ENCODE measurements around the gene TSPAN18.

The TSPAN18 gene

DNA sequence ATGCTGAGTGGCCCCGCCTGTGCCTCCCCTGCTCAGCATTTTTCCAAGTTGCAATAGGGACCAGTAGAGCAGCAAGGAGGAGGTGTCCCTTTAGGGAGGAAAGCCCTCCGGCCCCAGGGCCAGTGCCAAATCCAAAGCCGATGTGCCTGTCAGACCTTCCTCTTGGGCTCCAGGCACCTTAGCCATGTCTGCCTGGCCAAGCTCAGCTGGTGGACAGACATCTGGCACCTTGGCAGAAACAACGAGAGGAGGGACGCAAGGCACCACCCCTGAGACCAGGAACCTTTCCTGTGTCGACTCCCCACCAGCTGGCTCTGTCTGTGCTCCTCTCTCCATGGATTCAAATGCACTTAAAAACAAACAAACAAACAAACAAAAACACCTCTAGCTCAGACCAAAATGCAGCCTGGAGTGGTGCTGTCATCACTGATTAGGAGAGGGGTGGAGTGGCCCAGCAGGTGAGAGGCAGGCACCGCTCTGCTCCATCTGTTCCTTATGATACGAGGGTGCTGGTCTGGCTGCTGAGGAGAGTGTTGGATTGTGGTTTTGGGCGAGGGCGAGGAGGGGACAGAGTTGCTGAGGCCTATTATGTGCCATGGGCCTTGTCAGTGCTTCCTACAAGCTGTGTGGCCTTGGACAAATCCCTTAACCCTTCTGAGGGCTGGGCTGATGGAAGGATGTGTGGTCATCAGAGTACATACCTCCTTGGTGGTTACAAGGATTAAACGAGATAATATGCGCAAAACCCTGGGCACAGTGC lies 177.7 kb downstream of the TSPAN18 start:
- Mint-ChIP-seq H3K9me3 (peaks cover 3% of the 10 kb centered on the region), H3K36me3 (ENCODE audit: low read depth) (peaks cover 4% of the 10 kb centered on the region), H3K4me3 (no peak overlapping the region), H3K4me1 (peaks cover 12% of the 10 kb centered on the region), H3K27me3 (ENCODE audit: low read depth, poor library complexity) (peaks cover 22% of the 10 kb centered on the region), H3K27ac (no peak overlapping the region)
- TF ChIP-seq, protein P1, sequence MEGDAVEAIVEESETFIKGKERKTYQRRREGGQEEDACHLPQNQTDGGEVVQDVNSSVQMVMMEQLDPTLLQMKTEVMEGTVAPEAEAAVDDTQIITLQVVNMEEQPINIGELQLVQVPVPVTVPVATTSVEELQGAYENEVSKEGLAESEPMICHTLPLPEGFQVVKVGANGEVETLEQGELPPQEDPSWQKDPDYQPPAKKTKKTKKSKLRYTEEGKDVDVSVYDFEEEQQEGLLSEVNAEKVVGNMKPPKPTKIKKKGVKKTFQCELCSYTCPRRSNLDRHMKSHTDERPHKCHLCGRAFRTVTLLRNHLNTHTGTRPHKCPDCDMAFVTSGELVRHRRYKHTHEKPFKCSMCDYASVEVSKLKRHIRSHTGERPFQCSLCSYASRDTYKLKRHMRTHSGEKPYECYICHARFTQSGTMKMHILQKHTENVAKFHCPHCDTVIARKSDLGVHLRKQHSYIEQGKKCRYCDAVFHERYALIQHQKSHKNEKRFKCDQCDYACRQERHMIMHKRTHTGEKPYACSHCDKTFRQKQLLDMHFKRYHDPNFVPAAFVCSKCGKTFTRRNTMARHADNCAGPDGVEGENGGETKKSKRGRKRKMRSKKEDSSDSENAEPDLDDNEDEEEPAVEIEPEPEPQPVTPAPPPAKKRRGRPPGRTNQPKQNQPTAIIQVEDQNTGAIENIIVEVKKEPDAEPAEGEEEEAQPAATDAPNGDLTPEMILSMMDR (IDR thresholded peaks at IDR 0.05): no peak
- no peak for DNase-seq

DNA sequence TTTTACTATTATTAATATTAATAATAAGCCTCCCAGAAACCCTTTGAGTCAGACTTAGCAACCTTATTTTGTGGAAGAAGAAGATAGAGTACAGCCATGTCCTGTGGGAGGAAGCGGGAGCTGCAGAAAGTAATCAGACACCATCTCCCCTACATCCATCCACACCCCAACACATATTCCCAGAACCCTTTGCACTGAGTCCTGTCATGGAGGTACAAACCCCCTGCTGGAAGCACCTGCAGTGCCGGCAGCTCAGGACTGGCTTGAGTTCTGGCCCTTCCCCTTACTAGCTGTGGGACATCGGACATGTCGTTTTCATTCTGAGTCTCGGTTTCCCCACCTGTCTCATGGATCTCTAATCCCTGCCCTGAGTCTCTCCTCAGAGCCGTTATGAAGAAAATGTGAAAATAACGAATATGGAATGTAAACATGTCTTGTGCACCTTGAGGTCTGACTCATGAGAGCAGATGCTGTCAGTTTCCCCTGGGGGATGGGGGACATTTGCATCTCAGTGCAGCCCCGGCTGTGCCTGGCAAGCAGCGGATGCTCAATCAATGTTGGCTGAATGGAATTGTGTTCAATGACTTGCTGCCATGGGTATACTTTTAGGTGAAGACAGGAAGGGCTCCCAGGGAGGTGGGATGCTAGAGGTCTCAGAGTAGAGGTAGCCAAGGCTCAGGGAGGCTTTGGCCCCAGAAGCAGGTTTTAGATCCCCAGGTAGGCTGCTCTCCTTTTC lies 178.5 kb downstream of the TSPAN18 start:
- Mint-ChIP-seq H3K27me3 (ENCODE audit: low read depth, poor library complexity) (peaks cover 22% of the 10 kb centered on the region), H3K36me3 (ENCODE audit: low read depth) (no peaks in the 10 kb centered on the region), H3K9me3 (no peaks in the 10 kb centered on the region), H3K4me3 (no peak overlapping the region), H3K27ac (no peak overlapping the region), H3K4me1 (peaks cover 8% of the 10 kb centered on the region)
- TF ChIP-seq, protein P1 (IDR thresholded peaks at IDR 0.05): no peak
- DNase-seq: no peak

DNA sequence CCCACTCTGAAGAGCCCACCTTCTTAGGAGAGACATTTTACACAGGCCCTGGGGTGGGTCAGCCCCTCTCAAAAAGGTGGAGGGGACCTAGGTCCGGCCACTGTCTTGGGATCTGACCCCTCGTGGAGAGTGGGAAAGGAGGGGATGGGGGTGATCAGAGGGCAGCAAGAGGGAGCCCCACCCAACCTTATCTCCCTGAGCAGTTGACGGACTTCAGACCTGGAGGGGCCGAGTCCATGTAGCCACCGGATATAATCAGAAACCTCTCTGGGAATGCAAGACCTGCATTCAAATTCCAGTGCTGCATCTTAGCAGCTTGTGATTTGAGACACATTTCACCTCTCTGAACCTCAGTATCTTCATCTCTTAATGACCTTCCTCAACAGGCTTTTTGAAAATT lies 179.9 kb downstream of the TSPAN18 start:
- Mint-ChIP-seq H3K4me3 (no peak overlapping the region), H3K9me3 (no peaks in the 10 kb centered on the region), H3K27ac (no peak overlapping the region), H3K27me3 (ENCODE audit: low read depth, poor library complexity) (peaks cover 21% of the 10 kb centered on the region), H3K36me3 (ENCODE audit: low read depth) (no peaks in the 10 kb centered on the region), H3K4me1 (peaks cover 20% of the 10 kb centered on the region)
- TF ChIP-seq, protein P1 (IDR thresholded peaks at IDR 0.05): no peak
- DNase-seq: no peak

DNA sequence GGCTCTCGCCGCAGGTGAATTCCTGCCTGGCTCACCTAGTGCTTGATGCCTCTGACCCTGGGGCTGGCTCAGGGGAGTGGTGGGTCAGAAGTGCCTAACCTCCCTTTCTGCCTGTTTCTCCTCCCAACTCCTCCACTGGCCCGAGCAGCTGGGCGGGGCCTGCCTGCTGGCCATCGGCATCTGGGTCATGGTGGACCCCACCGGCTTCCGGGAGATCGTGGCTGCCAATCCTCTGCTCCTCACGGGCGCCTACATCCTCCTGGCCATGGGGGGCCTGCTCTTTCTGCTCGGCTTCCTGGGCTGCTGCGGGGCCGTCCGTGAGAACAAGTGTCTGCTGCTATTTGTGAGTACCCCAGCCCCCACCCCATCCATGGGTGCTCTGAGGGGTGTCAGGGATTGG lies 182.8 kb downstream of the TSPAN18 start:
- TF ChIP-seq, protein P1 (IDR thresholded peaks at IDR 0.05): no peak
- Mint-ChIP-seq H3K27me3 (ENCODE audit: low read depth, poor library complexity) (peaks cover 7% of the 10 kb centered on the region), H3K9me3 (no peaks in the 10 kb centered on the region), H3K4me3 (no peak overlapping the region), H3K4me1 (peaks cover 31% of the 10 kb centered on the region), H3K27ac (no peak overlapping the region), H3K36me3 (ENCODE audit: low read depth) (no peaks in the 10 kb centered on the region)
- DNase-seq: no peak

DNA sequence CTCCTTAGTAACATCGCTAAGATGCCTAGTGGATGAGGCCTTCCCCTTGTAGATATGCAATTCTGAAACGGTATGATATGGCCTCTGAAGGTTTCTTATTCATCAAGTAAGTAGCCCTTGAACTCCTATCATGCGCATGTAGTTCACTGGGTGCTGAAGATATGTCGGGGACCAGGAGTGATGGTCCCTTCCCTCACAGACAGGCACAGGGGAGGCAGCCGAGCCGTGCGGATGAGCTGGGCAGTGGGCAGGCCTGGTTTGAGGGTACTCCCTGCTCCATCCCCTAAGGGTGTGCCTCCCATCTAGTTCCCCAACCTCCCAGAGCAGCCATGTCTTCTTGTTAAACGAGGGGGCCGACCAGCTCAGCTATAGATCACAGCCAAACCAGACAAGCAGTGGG lies 183.8 kb downstream of the TSPAN18 start:
- Mint-ChIP-seq H3K36me3 (ENCODE audit: low read depth) (no peaks in the 10 kb centered on the region), H3K4me3 (no peak overlapping the region)

More for the DNA sequence above, 183.8 kb downstream of the TSPAN18 start:
- Mint-ChIP-seq H3K9me3 (no peaks in the 10 kb centered on the region), H3K27me3 (ENCODE audit: low read depth, poor library complexity) (peaks cover 3% of the 10 kb centered on the region), H3K27ac (no peak overlapping the region), H3K4me1 (peaks cover 34% of the 10 kb centered on the region)
- TF ChIP-seq, protein P1 (IDR thresholded peaks at IDR 0.05): no peak
- DNase-seq: no peak

All from nephron progenitor cell (in vitro differentiated cells).